HG03457 (cell line): ENCODE measurements around the gene PTPRF.

Source experiments
- ATAC-seq: cut with Tn5 transposase; IDR thresholded peaks from one replicate; pipeline ENCODE4 v1.9.1; 2021; ENCODE audit warnings: moderate number of reproducible peaks; ENCODE audit not compliant: unreplicated experiment

PTPRF gene

GRCh38 chr1:43550598-43551246, 20.0 kb downstream of the PTPRF start:
- ATAC-seq: no peak

GRCh38 chr1:43551396-43551888, 20.8 kb downstream of the PTPRF start:
- ATAC-seq: no peak

GRCh38 chr1:43552059-43552742, 21.5 kb downstream of the PTPRF start:
- ATAC-seq: no peak

GRCh38 chr1:43552813-43553212, 22.1 kb downstream of the PTPRF start:
- no peak for ATAC-seq

- no peak for ATAC-seq
These were observed 23.8 kb downstream of the PTPRF start for GRCh38 chr1:43554444-43554992.

GRCh38 chr1:43556782-43557181, 26.1 kb downstream of the PTPRF start:
- no peak for ATAC-seq

- no peak for ATAC-seq
These were observed 27.1 kb downstream of the PTPRF start for GRCh38 chr1:43557744-43558245.

GRCh38 chr1:43558346-43558841, 27.7 kb downstream of the PTPRF start:
- no peak for ATAC-seq

GRCh38 chr1:43559714-43560113, 29.0 kb downstream of the PTPRF start:
- ATAC-seq: no peak

- ATAC-seq: no peak
These were observed 29.6 kb downstream of the PTPRF start for GRCh38 chr1:43560286-43560685.

GRCh38 chr1:43563876-43564539, 33.3 kb downstream of the PTPRF start:
- no peak for ATAC-seq

- no peak for ATAC-seq
These were observed 34.1 kb downstream of the PTPRF start for GRCh38 chr1:43564551-43565348.

GRCh38 chr1:43565600-43566360, 35.1 kb downstream of the PTPRF start:
- no peak for ATAC-seq

- ATAC-seq: no peak
These were observed 35.8 kb downstream of the PTPRF start for GRCh38 chr1:43566382-43567044.

GRCh38 chr1:43569175-43569574, 38.5 kb downstream of the PTPRF start:
- ATAC-seq: no peak

GRCh38 chr1:43570277-43570676, 39.6 kb downstream of the PTPRF start:
- ATAC-seq: no peak

GRCh38 chr1:43570715-43571114, 40.0 kb downstream of the PTPRF start:
- ATAC-seq: no peak

GRCh38 chr1:43572084-43572483, 41.4 kb downstream of the PTPRF start:
- ATAC-seq: no peak

- no peak for ATAC-seq
These were observed 41.9 kb downstream of the PTPRF start for GRCh38 chr1:43572538-43572937.
